Chondrocyte (in vitro differentiated cells): ENCODE data around the gene CORO7. TPM values are rescaled to one million over a fixed set of nuclear protein-coding genes. Genes with fewer than 3 reads are reported as not detected.
A peak's percentile ranks its signal among the peaks of the same experiment; 100 is the strongest.

Source experiments
- DNase-seq: peaks from one replicate; pipeline ENCODE4 v3.0.0; 2021; ENCODE audit warnings: mixed read lengths, low spot score
- H3K27ac Mint-ChIP-seq: one replicate; pipeline ENCODE4 v1.8.0; 2021; ENCODE audit warnings: mild to moderate bottlenecking, moderate library complexity, mixed read lengths; ENCODE audit not compliant: unreplicated experiment
- H3K27me3 Mint-ChIP-seq: 2 replicates; pipeline ENCODE4 v1.8.0; 2021; ENCODE audit warnings: low read depth, mixed read lengths
- H3K36me3 Mint-ChIP-seq: 2 replicates; pipeline ENCODE4 v1.8.0; 2021; ENCODE audit warnings: low read depth, mixed read lengths
- H3K4me1 Mint-ChIP-seq: 2 replicates; pipeline ENCODE4 v1.8.0; 2021; ENCODE audit warnings: low read depth, mild to moderate bottlenecking, mixed read lengths
- H3K4me3 Mint-ChIP-seq: one replicate; pipeline ENCODE4 v1.8.0; 2021; ENCODE audit warnings: mild to moderate bottlenecking, moderate library complexity, mixed read lengths; ENCODE audit not compliant: unreplicated experiment
- H3K9me3 Mint-ChIP-seq: 2 replicates; pipeline ENCODE4 v1.8.0; 2021; ENCODE audit warnings: low read depth, mixed read lengths
- total RNA-seq: library from RNA; stranded (reverse); gene quantifications from 3 replicates; pipeline ENCODE4 v1.2.1, GENCODE V29; 2021
- TF ChIP-seq, protein P1 (sequence below): fragments of 200-600 bp; sonication (generic); IDR thresholded peaks from 2 replicates; pipeline ENCODE4 v1.5.0; 2021; ENCODE audit warnings: antibody characterized with exemption, mild to moderate bottlenecking, moderate library complexity

The CORO7 gene
- total RNA-seq, 1 donor from 2014 or later, result 24.6 TPM

DNA sequence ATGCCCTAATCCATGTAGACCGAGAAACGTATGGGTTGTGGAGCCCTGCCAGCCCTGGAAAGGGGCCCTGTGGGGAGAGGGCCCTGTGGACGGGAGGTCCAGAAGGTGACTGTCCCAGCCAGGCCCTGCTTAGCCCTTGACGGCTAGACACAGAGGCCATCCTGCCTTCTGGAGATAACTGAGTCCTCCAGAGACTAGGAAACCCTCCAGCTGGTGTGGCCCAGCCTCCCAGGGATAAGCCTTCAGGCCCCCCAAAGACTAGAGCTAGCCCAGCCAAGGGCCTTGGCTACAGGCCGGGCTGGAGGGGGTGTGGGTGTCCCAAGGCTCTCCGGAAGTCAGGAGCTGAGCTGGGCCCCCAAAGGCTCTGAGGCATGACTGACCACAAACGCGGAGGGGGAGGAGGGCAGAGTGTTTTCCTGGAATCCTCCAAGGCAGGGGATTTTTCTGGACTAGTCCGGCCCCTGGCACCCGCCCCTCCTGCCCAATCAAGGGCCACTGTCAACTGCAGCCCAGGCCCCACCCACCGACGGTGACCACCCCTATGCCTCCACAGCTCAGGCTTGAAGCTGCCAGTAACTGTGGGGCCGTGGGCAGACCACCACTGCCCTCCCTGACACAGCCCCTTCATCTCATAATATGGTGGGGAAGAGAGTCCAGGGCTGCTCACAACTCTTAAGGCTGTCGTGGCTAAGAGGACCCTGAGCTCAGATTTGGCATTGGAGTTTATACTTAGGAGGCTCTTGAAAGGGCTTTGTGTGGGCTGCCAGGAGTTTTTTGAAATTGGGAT is 45.6 kb downstream of the CORO7 start:
- TF ChIP-seq, protein P1, sequence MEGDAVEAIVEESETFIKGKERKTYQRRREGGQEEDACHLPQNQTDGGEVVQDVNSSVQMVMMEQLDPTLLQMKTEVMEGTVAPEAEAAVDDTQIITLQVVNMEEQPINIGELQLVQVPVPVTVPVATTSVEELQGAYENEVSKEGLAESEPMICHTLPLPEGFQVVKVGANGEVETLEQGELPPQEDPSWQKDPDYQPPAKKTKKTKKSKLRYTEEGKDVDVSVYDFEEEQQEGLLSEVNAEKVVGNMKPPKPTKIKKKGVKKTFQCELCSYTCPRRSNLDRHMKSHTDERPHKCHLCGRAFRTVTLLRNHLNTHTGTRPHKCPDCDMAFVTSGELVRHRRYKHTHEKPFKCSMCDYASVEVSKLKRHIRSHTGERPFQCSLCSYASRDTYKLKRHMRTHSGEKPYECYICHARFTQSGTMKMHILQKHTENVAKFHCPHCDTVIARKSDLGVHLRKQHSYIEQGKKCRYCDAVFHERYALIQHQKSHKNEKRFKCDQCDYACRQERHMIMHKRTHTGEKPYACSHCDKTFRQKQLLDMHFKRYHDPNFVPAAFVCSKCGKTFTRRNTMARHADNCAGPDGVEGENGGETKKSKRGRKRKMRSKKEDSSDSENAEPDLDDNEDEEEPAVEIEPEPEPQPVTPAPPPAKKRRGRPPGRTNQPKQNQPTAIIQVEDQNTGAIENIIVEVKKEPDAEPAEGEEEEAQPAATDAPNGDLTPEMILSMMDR, result no peak
- peak overlapping the region; percentile 94 for H3K27ac Mint-ChIP-seq

DNA sequence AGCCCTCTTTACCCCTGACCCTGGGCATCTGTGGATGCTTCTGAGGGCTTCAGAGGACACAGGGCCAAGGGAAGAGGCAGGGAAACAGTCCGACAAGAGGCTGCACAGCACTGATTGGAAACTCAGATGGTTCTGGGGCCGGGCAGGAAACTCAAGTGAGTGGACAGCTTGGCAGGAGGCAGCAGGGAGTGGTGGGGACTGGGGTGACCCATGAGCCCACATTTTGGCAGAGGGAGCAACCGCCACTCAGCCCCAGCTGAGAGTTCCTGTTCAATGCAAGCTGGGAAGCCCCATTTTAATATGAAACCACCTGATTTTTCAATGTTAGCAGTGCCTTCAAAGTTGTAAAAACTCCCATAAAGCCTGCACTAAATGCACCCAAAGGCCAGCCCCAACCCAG is 46.2 kb downstream of the CORO7 start:
- Mint-ChIP-seq H3K27ac (peak overlapping the region; percentile 94), H3K4me1 (peaks cover 29% of the 10 kb centered on the region), H3K9me3 (no peaks in the 10 kb centered on the region), H3K27me3 (no peaks in the 10 kb centered on the region), H3K4me3 (no peak overlapping the region), H3K36me3 (no peaks in the 10 kb centered on the region)
- TF ChIP-seq, protein P1, result no peak
- no peak for DNase-seq

More for the DNA sequence above, 45.6 kb downstream of the CORO7 start:
- H3K36me3 Mint-ChIP-seq, result peaks cover 2% of the 10 kb centered on the region
- H3K9me3 Mint-ChIP-seq, result no peaks in the 10 kb centered on the region
- H3K4me3 Mint-ChIP-seq, result peak overlapping the region; percentile 36
- no peaks in the 10 kb centered on the region for H3K27me3 Mint-ChIP-seq
- H3K4me1 Mint-ChIP-seq, result peaks cover 35% of the 10 kb centered on the region
- DNase-seq, result no peak

DNA sequence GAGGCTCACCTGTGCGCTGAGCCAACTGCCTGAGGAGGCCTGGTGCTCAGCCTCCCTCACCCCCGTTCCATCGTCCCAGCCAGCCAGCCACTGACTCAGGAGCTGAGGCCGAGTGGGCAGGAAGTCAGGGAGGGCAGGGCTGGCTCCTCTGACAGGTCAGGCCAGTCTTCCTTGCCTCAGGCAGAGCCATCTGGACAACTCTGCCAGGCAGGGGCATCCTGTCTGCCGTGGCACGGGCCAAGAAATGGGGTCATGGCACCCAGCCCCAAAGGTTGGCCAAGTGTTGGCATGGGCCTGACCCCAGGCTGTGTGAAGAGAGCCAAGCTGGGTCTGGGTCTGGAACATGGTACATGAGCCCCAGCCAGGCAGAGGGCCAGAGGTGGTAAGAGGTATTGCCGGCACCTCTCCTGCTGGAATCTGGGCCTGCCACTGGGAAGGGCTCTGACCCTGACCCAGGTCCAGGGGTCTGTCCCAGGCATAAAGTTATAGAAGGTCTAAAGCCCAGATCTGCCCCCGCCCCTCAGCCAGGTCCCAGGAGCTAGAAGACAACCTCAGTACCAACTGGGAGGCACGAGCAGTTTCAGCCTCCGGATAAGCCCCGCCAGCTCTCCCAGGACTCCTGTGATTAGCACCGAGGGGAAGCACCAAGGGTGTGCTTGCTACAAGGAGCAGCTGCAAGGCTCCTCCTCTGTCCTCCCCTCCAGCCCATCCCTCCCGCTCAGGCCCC is 47.2 kb downstream of the CORO7 start:
- Mint-ChIP-seq H3K4me1 (peaks cover 24% of the 10 kb centered on the region), H3K27ac (no peak overlapping the region), H3K9me3 (no peaks in the 10 kb centered on the region), H3K27me3 (no peaks in the 10 kb centered on the region), H3K4me3 (no peak overlapping the region), H3K36me3 (no peaks in the 10 kb centered on the region)
- TF ChIP-seq, protein P1, result no peak
- no peak for DNase-seq

DNA sequence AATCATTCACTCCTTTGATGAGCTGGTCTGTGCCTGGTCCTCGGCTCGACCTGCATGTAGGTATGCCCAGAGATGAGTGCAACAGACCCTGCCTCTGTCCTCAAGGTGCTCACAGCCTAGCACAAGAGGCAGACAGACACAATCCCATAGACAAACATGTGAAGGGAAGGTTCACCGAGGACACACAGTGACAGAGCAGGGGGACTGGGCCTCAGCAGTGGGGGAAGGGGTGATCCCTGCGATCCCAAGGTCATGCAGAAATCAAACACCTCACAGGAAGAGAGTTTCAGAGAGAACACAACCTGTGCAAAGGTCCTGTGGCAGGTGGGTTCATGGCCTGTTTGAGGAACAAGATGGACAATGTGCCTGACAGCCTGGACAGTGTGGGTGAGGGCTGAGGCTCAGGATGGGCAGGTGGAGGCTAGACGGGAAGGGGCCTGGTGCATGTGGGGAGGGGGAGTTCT is 49.0 kb downstream of the CORO7 start:
- no peaks in the 10 kb centered on the region for H3K27me3 Mint-ChIP-seq
- H3K27ac Mint-ChIP-seq, result no peak overlapping the region
- no peaks in the 10 kb centered on the region for H3K9me3 Mint-ChIP-seq
- TF ChIP-seq, protein P1, result no peak
- DNase-seq, result no peak
- H3K4me1 Mint-ChIP-seq, result peaks cover 20% of the 10 kb centered on the region
- H3K36me3 Mint-ChIP-seq, result peaks cover 1% of the 10 kb centered on the region
- H3K4me3 Mint-ChIP-seq, result no peak overlapping the region

DNA sequence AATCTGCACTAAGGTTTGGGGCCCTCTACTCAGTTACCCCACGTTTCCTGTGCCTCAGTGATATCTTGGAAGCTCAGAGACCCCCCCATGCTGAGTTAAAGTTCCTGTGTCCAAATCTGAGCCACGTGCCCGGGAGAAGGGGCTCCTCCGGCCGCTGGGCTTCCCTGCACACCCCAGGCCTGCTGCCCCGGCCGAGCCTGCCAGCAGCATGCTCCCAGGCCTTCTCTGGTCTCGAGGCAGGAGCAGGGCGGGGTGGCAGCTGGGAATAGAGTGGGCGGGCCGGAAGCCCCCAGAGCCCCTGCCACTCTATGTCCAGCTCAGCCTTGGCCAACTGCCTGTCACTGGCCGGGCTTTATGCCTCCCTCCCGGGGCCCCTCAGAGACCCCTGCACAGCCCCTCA is 50.4 kb downstream of the CORO7 start:
- H3K36me3 Mint-ChIP-seq, result peaks cover 1% of the 10 kb centered on the region
- H3K4me3 Mint-ChIP-seq, result no peak overlapping the region
- TF ChIP-seq, protein P1, result no peak
- no peaks in the 10 kb centered on the region for H3K9me3 Mint-ChIP-seq
- no peaks in the 10 kb centered on the region for H3K27me3 Mint-ChIP-seq
- H3K4me1 Mint-ChIP-seq, result peaks cover 15% of the 10 kb centered on the region
- no peak overlapping the region for H3K27ac Mint-ChIP-seq
- no peak for DNase-seq
